Mucosa of descending colon (tissue), 3 donors: Measurements from ENCODE around the gene TATDN3. TPM values are rescaled to one million over a fixed set of nuclear protein-coding genes. Genes with fewer than 3 reads are reported as not detected.
"Not testable (repeated sequence)": the region's sequence is repeated elsewhere in the genome, so short reads cannot be mapped to it uniquely, and the experiment has no call there.

Experiments used
- ATAC-seq: fragments of 200-7000 bp; cut with Tn5 transposase; one replicate; pipeline ENCODE4 v1.9.1; 2020; ENCODE audit warnings: mild to moderate bottlenecking, moderate library complexity
- DNase-seq, 3 donors: peaks; one replicate each; pipeline ENCODE4 v3.0.0-alpha.2; 2020
- H3K36me3 ChIP-seq: fragments of 200-600 bp; one replicate; pipeline ENCODE4 v1.8.0; 2021; ENCODE audit warnings: low read depth, mild to moderate bottlenecking
- H3K4me1 ChIP-seq: fragments of 200-600 bp; one replicate; pipeline ENCODE4 v1.8.0; 2021; ENCODE audit warnings: low read depth, mild to moderate bottlenecking
- H3K4me3 ChIP-seq: fragments of 200-600 bp; one replicate; pipeline ENCODE4 v1.8.0; 2021; ENCODE audit warnings: mild to moderate bottlenecking
- H3K9me3 ChIP-seq: fragments of 200-600 bp; one replicate; pipeline ENCODE4 v1.8.0; 2021; ENCODE audit warnings: mild to moderate bottlenecking
- CTCF ChIP-seq: fragments of 200-600 bp; IDR thresholded peaks from one replicate; pipeline ENCODE4 v1.8.0; 2022; ENCODE audit warnings: antibody characterized with exemption, mild to moderate bottlenecking
- intact Hi-C, 2 donors: fragments of 100-400 bp; cut with DNase I in 1 of 2; cut with micrococcal nuclease in 1 of 2; formaldehyde crosslinking; loops; one replicate each; pipeline versions ENCODE4 v1.11.0 to v1.11.1; 2022; cut with DNase I, micrococcal nuclease
- total RNA-seq, 3 donors: library from RNA; stranded (reverse); fragmentation: NEBNext Ultra II Directional in 2 of 3; extraction: Animal tissue kit (Norgen Biotek cat#: 25700) in 2 of 3; gene quantifications; one replicate each; pipeline versions ENCODE4 v1.2.1 to v1.2.4, GENCODE V29; 2021 to 2023
- donor health status: DM: no; HTN: no; CAD: no; lungs with moderate emphysema.
- donor health status: DM: no; HTN: no; CAD: no.
- donor health status: DM: no; HTN: yes; CAD: no.

The TATDN3 gene
- total RNA-seq, 3 donors from 2014 or later, result 9.2 to 10.8 (median 10.5) TPM

GRCh38 chr1:212838145-212838544 is 46.5 kb downstream of the TATDN3 start:
- no peak overlapping the region for H3K4me3 ChIP-seq
- H3K9me3 ChIP-seq, result no peaks in the 10 kb centered on the region
- H3K4me1 ChIP-seq, result peaks cover 4% of the 10 kb centered on the region
- no peak for TF ChIP-seq CTCF
- DNase-seq (no peak), ATAC-seq (no peak)
- intact Hi-C loops, result no loop called here
- no peaks in the 10 kb centered on the region for H3K36me3 ChIP-seq

GRCh38 chr1:212844521-212844920 is 52.8 kb downstream of the TATDN3 start:
- H3K4me3 ChIP-seq, H3K4me1 ChIP-seq, H3K36me3 ChIP-seq, DNase-seq, intact Hi-C loops, H3K9me3 ChIP-seq, ATAC-seq: not testable (repeated sequence)

GRCh38 chr1:212847549-212847948 is 55.9 kb downstream of the TATDN3 start, which contains the start of gene SPATA45:
Gene SPATA45 (minus strand): TSS chr1:212847649. CDS start chr1:212836149, 11,500 bp downstream.
- Histone ChIP-seq H3K4me1 (no peaks in the 10 kb centered on the region), H3K9me3 (no peaks in the 10 kb centered on the region), H3K36me3 (no peaks in the 10 kb centered on the region), H3K4me3 (no peak within 1 kb of the TSS)
- DNase-seq, result no peak
- ATAC-seq, result no peak
- intact Hi-C loops, result no loop called here
- TF ChIP-seq CTCF, result no peak

GRCh38 chr1:212852105-212852688 is 60.5 kb downstream of the TATDN3 start:
- Histone ChIP-seq H3K9me3 (no peaks in the 10 kb centered on the region), H3K4me1 (peaks cover 5% of the 10 kb centered on the region), H3K36me3 (no peaks in the 10 kb centered on the region), H3K4me3 (no peak overlapping the region)
- no peak for TF ChIP-seq CTCF
- DNase-seq (no peak), ATAC-seq (no peak)
- intact Hi-C loops, result no loop called here

GRCh38 chr1:212853658-212854057 is 62.0 kb downstream of the TATDN3 start:
- Histone ChIP-seq H3K4me1 (peaks cover 5% of the 10 kb centered on the region), H3K4me3 (no peak overlapping the region), H3K9me3 (no peaks in the 10 kb centered on the region), H3K36me3 (no peaks in the 10 kb centered on the region)
- DNase-seq (peak in 1 of 3 donors; percentile 91), ATAC-seq (peak; percentile 49)
- no peak for TF ChIP-seq CTCF
- intact Hi-C loops, result no loop called here

GRCh38 chr1:212856755-212857154 is 65.1 kb downstream of the TATDN3 start:
- no peaks in the 10 kb centered on the region for H3K36me3 ChIP-seq
- no peak overlapping the region for H3K4me3 ChIP-seq
- no peak for ATAC-seq

More at GRCh38 chr1:212856755-212857154, 65.1 kb downstream of the TATDN3 start:
- peaks cover 18% of the 10 kb centered on the region for H3K4me1 ChIP-seq
- no peaks in the 10 kb centered on the region for H3K9me3 ChIP-seq
- intact Hi-C loops, result no loop called here
- DNase-seq, result no peak
- no peak for TF ChIP-seq CTCF
